Measurements from ENCODE around the gene CLSTN3.
A peak's percentile ranks its signal among the peaks of the same experiment; 100 is the strongest.

Gene CLSTN3

GRCh38 chr12:7151532-7151931, 21.4 kb downstream of the CLSTN3 start:
- in situ Hi-C loops (cut with MboI; ENCODE audit: low pct_unique_long_range_greater_than_20kb, low sequenced_read_pairs, unreplicated experiment), result no loop called here
- TF ChIP-seq, protein P1, sequence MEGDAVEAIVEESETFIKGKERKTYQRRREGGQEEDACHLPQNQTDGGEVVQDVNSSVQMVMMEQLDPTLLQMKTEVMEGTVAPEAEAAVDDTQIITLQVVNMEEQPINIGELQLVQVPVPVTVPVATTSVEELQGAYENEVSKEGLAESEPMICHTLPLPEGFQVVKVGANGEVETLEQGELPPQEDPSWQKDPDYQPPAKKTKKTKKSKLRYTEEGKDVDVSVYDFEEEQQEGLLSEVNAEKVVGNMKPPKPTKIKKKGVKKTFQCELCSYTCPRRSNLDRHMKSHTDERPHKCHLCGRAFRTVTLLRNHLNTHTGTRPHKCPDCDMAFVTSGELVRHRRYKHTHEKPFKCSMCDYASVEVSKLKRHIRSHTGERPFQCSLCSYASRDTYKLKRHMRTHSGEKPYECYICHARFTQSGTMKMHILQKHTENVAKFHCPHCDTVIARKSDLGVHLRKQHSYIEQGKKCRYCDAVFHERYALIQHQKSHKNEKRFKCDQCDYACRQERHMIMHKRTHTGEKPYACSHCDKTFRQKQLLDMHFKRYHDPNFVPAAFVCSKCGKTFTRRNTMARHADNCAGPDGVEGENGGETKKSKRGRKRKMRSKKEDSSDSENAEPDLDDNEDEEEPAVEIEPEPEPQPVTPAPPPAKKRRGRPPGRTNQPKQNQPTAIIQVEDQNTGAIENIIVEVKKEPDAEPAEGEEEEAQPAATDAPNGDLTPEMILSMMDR (IDR thresholded peaks at IDR 0.05; ENCODE audit: extremely low read depth, insufficient read depth, missing control alignments), result no peak
- no peak for DNase-seq (ENCODE audit: low spot score)

GRCh38 chr12:7152818-7153217, 22.6 kb downstream of the CLSTN3 start:
- in situ Hi-C loops (cut with MboI; ENCODE audit: low pct_unique_long_range_greater_than_20kb, low sequenced_read_pairs, unreplicated experiment), result no loop called here
- TF ChIP-seq, protein P1 (IDR thresholded peaks at IDR 0.05; ENCODE audit: extremely low read depth, insufficient read depth, missing control alignments), result no peak
- no peak for DNase-seq (ENCODE audit: low spot score)

GRCh38 chr12:7154042-7154441, 23.9 kb downstream of the CLSTN3 start:
- TF ChIP-seq, protein P1 (IDR thresholded peaks at IDR 0.05; ENCODE audit: extremely low read depth, insufficient read depth, missing control alignments), result no peak
- DNase-seq (ENCODE audit: low spot score), result no peak
- in situ Hi-C loops (cut with MboI; ENCODE audit: low pct_unique_long_range_greater_than_20kb, low sequenced_read_pairs, unreplicated experiment), result no loop called here

- TF ChIP-seq, protein P1 (IDR thresholded peaks at IDR 0.05; ENCODE audit: extremely low read depth, insufficient read depth, missing control alignments), result no peak
- no peak for DNase-seq (ENCODE audit: low spot score)
- in situ Hi-C loops (cut with MboI; ENCODE audit: low pct_unique_long_range_greater_than_20kb, low sequenced_read_pairs, unreplicated experiment), result no loop called here
These were observed 24.8 kb downstream of the CLSTN3 start for GRCh38 chr12:7154901-7155470.

- in situ Hi-C loops (cut with MboI; ENCODE audit: low pct_unique_long_range_greater_than_20kb, low sequenced_read_pairs, unreplicated experiment), result no loop called here
- TF ChIP-seq, protein P1 (IDR thresholded peaks at IDR 0.05; ENCODE audit: extremely low read depth, insufficient read depth, missing control alignments), result no peak
- DNase-seq (ENCODE audit: low spot score), result no peak
These were observed 25.4 kb downstream of the CLSTN3 start for GRCh38 chr12:7155471-7156034.

- TF ChIP-seq, protein P1 (IDR thresholded peaks at IDR 0.05; ENCODE audit: extremely low read depth, insufficient read depth, missing control alignments), result no peak
- DNase-seq (ENCODE audit: low spot score), result peak; percentile 6
- in situ Hi-C loops (cut with MboI; ENCODE audit: low pct_unique_long_range_greater_than_20kb, low sequenced_read_pairs, unreplicated experiment), result no loop called here
These were observed 26.4 kb downstream of the CLSTN3 start for GRCh38 chr12:7156259-7157197.

All from GM13977 (cell line).